SK-N-MC (cell line): ENCODE data around the gene RANBP17.
"Not testable (repeated sequence)": the region's sequence is repeated elsewhere in the genome, so short reads cannot be mapped to it uniquely, and the experiment has no call there.

Source experiments
- DNase-seq: peaks from one replicate; pipeline ENCODE4 v3.0.0-alpha.2; 2011; ENCODE audit warnings: low read depth, low spot score
- H3K27ac ChIP-seq: fragments of 200-600 bp; sonication (generic); 2 replicates; pipeline ENCODE4 v1.5.1; 2016; ENCODE audit warnings: mixed run types
- H3K36me3 ChIP-seq: fragments of 200-600 bp; sonication (generic); 2 replicates; pipeline ENCODE4 v1.6.1; 2017; ENCODE audit warnings: antibody characterized with exemption, low read length, mixed read lengths; ENCODE audit not compliant: insufficient read depth
- H3K4me3 ChIP-seq: fragments of 200-600 bp; sonication (generic); 2 replicates; pipeline ENCODE4 v1.5.1; 2016
- H3K9ac ChIP-seq: fragments of 200-600 bp; sonication (generic); 2 replicates; pipeline ENCODE4 v1.8.0; 2017; ENCODE audit warnings: mixed run types, mixed read lengths; ENCODE audit not compliant: insufficient read length
- H3K9me3 ChIP-seq: fragments of 200-600 bp; sonication (generic); 2 replicates; pipeline ENCODE4 v1.6.1; 2017; ENCODE audit warnings: low read depth, mild to moderate bottlenecking, antibody characterized with exemption, low read length, moderate library complexity, mixed read lengths
- EZH2 ChIP-seq: fragments of 200-600 bp; sonication (generic); IDR thresholded peaks from one replicate; pipeline ENCODE4 v1.6.1; 2017; ENCODE audit warnings: antibody characterized with exemption
- FOXP2 ChIP-seq: optimal IDR thresholded peaks from 2 replicates; pipeline ENCODE3; 2011; ENCODE audit warnings: mild to moderate bottlenecking, moderate library complexity; ENCODE audit not compliant: insufficient read depth; ENCODE audit errors: extremely low read length, control extremely low read depth
- POLR2AphosphoS5 ChIP-seq: IDR thresholded peaks from 2 replicates; pipeline ENCODE4 v1.6.1; 2012; ENCODE audit warnings: mild to moderate bottlenecking, low read depth, low read length, borderline replicate concordance

RANBP17 gene

GRCh38 chr5:171155621-171156020 is 293.8 kb downstream of the RANBP17 start:
- H3K4me3 ChIP-seq: no peak overlapping the region
- no peak for DNase-seq
- TF ChIP-seq FOXP2: no peak
- no peak for TF ChIP-seq EZH2
- no peak for TF ChIP-seq POLR2AphosphoS5
- no peaks in the 10 kb centered on the region for H3K36me3 ChIP-seq
- H3K9me3 ChIP-seq: no peaks in the 10 kb centered on the region
- H3K9ac ChIP-seq: no peak overlapping the region
- no peak overlapping the region for H3K27ac ChIP-seq

- Histone ChIP-seq H3K36me3 (no peaks in the 10 kb centered on the region), H3K27ac (no peak overlapping the region), H3K4me3 (no peak overlapping the region), H3K9ac (no peak overlapping the region), H3K9me3 (no peaks in the 10 kb centered on the region)
- no peak for TF ChIP-seq EZH2
- no peak for TF ChIP-seq FOXP2
- no peak for TF ChIP-seq POLR2AphosphoS5
- no peak for DNase-seq
Measured at GRCh38 chr5:171157276-171157675, 295.5 kb downstream of the RANBP17 start.

- Histone ChIP-seq H3K9me3 (no peaks in the 10 kb centered on the region), H3K9ac (no peak overlapping the region), H3K36me3 (no peaks in the 10 kb centered on the region), H3K4me3 (no peak overlapping the region), H3K27ac (no peak overlapping the region)
- TF ChIP-seq FOXP2 (no peak), EZH2 (no peak), POLR2AphosphoS5 (no peak)
- no peak for DNase-seq
Measured at GRCh38 chr5:171157775-171158174, 296.0 kb downstream of the RANBP17 start.

- H3K4me3 ChIP-seq: no peak overlapping the region
- H3K36me3 ChIP-seq: no peaks in the 10 kb centered on the region
- no peak overlapping the region for H3K9ac ChIP-seq
- DNase-seq: no peak
- TF ChIP-seq POLR2AphosphoS5 (no peak), EZH2 (no peak), FOXP2 (no peak)
- no peak overlapping the region for H3K27ac ChIP-seq
- H3K9me3 ChIP-seq: no peaks in the 10 kb centered on the region
Measured at GRCh38 chr5:171158581-171158980, 296.8 kb downstream of the RANBP17 start.

GRCh38 chr5:171162165-171162564 is 300.3 kb downstream of the RANBP17 start:
- no peak for DNase-seq
- TF ChIP-seq FOXP2 (no peak), POLR2AphosphoS5 (no peak), EZH2 (no peak)
- Histone ChIP-seq H3K9me3 (no peaks in the 10 kb centered on the region), H3K36me3 (no peaks in the 10 kb centered on the region), H3K4me3 (no peak overlapping the region), H3K9ac (no peak overlapping the region), H3K27ac (no peak overlapping the region)

GRCh38 chr5:171162596-171162995 is 300.8 kb downstream of the RANBP17 start:
- DNase-seq: no peak
- no peak overlapping the region for H3K9ac ChIP-seq
- no peak overlapping the region for H3K27ac ChIP-seq
- H3K36me3 ChIP-seq: no peaks in the 10 kb centered on the region
- TF ChIP-seq POLR2AphosphoS5: no peak
- TF ChIP-seq FOXP2: no peak
- no peak for TF ChIP-seq EZH2
- H3K9me3 ChIP-seq: no peaks in the 10 kb centered on the region
- H3K4me3 ChIP-seq: no peak overlapping the region

GRCh38 chr5:171166766-171167165 is 304.9 kb downstream of the RANBP17 start:
- DNase-seq: no peak
- TF ChIP-seq POLR2AphosphoS5: no peak
- TF ChIP-seq FOXP2: no peak
- no peak for TF ChIP-seq EZH2
- no peaks in the 10 kb centered on the region for H3K9me3 ChIP-seq
- no peak overlapping the region for H3K9ac ChIP-seq
- H3K36me3 ChIP-seq: no peaks in the 10 kb centered on the region
- H3K27ac ChIP-seq: no peak overlapping the region
- no peak overlapping the region for H3K4me3 ChIP-seq

- Histone ChIP-seq H3K9me3 (no peaks in the 10 kb centered on the region), H3K9ac (no peak overlapping the region), H3K36me3 (no peaks in the 10 kb centered on the region), H3K4me3 (no peak overlapping the region), H3K27ac (no peak overlapping the region)
- no peak for TF ChIP-seq EZH2
- TF ChIP-seq FOXP2: no peak
- no peak for TF ChIP-seq POLR2AphosphoS5
- no peak for DNase-seq
Measured at GRCh38 chr5:171168171-171168570, 306.4 kb downstream of the RANBP17 start.

GRCh38 chr5:171174960-171175359 is 313.1 kb downstream of the RANBP17 start:
- H3K27ac ChIP-seq, H3K9ac ChIP-seq, H3K4me3 ChIP-seq, H3K9me3 ChIP-seq, H3K36me3 ChIP-seq, DNase-seq: not testable (repeated sequence)

GRCh38 chr5:171175746-171176145 is 313.9 kb downstream of the RANBP17 start:
- no peaks in the 10 kb centered on the region for H3K36me3 ChIP-seq
- TF ChIP-seq FOXP2 (no peak), EZH2 (no peak), POLR2AphosphoS5 (no peak)
- H3K4me3 ChIP-seq: no peak overlapping the region
- H3K9me3 ChIP-seq: no peaks in the 10 kb centered on the region
- no peak for DNase-seq
- no peak overlapping the region for H3K9ac ChIP-seq
- H3K27ac ChIP-seq: no peak overlapping the region

GRCh38 chr5:171178190-171178589 is 316.4 kb downstream of the RANBP17 start:
- not testable (repeated sequence) for DNase-seq, H3K9me3 ChIP-seq, H3K36me3 ChIP-seq, H3K4me3 ChIP-seq, H3K27ac ChIP-seq, H3K9ac ChIP-seq
